ENCODE measurements around the gene NRG2.

GRCh38 chr5:140090251-140090650 is 47.2 kb upstream of the NRG2 start:
- TF ChIP-seq CTCF (IDR thresholded peaks at IDR 0.05 in 2 of 3, conservative IDR thresholded peaks at IDR 0.05 in 1 of 3; ENCODE audit: borderline replicate concordance in 1 of 3, insufficient read depth in 1 of 3, low read depth in 2 of 3, low read length in 2 of 3), result no peak
- no peak for TF ChIP-seq ZBTB33 (IDR thresholded peaks at IDR 0.05; ENCODE audit: extremely low read depth, insufficient replicate concordance, low read length)
- TF ChIP-seq POLR2AphosphoS5 (IDR thresholded peaks at IDR 0.05; ENCODE audit: low read depth, low read length), result no peak
- no peak for TF ChIP-seq ZNF274 (IDR thresholded peaks at IDR 0.05; ENCODE audit: low read depth, low read length)
- no peak for TF ChIP-seq EZH2phosphoT487 (IDR thresholded peaks at IDR 0.05; ENCODE audit: borderline replicate concordance)
- TF ChIP-seq EZH2 (IDR thresholded peaks at IDR 0.05), result no peak
- TF ChIP-seq ATF3 (IDR thresholded peaks at IDR 0.05), result no peak
- TF ChIP-seq SP1 (IDR thresholded peaks at IDR 0.05; ENCODE audit: low read depth), result no peak
- no peak for TF ChIP-seq POLR2A (IDR thresholded peaks at IDR 0.05; ENCODE audit: borderline replicate concordance, extremely low read depth, insufficient read depth, insufficient read length)
- TF ChIP-seq SIN3A (IDR thresholded peaks at IDR 0.05; ENCODE audit: low read depth), result no peak
- TF ChIP-seq EGR1 (IDR thresholded peaks at IDR 0.05; ENCODE audit: low read depth), result no peak
